GM18951 (cell line): Measurements from ENCODE around the gene RAET1E.

Experiments used
- POLR2A ChIP-seq: IDR thresholded peaks from 4 replicates; pipeline ENCODE4 v1.6.1; 2011; ENCODE audit warnings: mild to moderate bottlenecking; ENCODE audit not compliant: insufficient read length, insufficient read depth; ENCODE audit errors: extremely low read depth
- in situ Hi-C: fragments of 300-500 bp; cut with MboI; formaldehyde crosslinking; loops from one replicate; pipeline ENCODE4 v1.12.0; 2022; ENCODE audit warnings: low sequenced_read_pairs, mixed read lengths, inconsistent platforms; ENCODE audit not compliant: unreplicated experiment

The RAET1E gene

DNA sequence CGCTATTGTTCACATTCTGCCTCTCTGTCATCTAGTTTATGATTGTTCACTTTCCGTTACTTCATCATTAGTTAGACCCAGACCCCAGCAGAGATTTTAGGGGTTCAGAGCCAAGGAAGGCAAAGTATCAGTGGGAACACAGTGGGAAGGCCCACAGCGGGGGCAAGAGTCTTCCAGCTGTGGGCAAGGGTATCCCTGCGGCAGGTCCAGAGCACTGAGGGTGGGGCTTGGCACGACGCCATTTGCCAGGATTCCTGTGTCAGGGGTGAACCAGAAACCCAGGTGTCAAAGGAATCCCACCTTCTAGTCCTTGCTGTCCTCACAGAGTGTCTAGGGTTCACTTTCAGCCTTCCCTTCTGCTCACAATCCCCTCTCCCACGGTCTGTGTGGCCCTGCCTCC, 13.3 kb downstream of the RAET1E start:
- in situ Hi-C loops: no loop called here

DNA sequence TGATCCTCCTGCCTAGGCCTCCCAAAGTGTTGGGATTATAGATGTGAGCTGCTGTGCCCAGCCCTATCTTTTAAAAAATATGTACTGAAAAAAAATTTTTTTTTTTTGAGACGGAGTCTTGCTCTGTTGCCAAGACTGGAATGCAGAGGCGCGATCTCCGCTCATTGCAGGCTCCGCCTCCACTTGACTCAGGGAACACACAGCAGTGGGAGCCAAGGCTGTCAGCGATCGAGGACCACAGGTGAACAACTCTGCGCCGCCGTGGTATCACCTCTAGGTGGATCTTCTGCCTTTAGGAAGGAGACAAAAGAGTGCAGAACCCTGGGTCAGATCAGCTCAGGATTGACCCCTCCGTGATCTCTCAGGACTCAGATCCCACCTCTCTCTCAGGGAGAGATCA, 13.7 kb downstream of the RAET1E start:
- in situ Hi-C loops: no loop called here
- no peak for TF ChIP-seq POLR2A

More for the DNA sequence above, 13.3 kb downstream of the RAET1E start:
- TF ChIP-seq POLR2A: no peak

GRCh38 chr6:149881860-149882259, 16.1 kb downstream of the RAET1E start:
- no peak for TF ChIP-seq POLR2A
- in situ Hi-C loops: no loop called here

GRCh38 chr6:149881066-149881766, 16.7 kb downstream of the RAET1E start:
- in situ Hi-C loops: no loop called here
- TF ChIP-seq POLR2A: no peak

- no peak for TF ChIP-seq POLR2A
- in situ Hi-C loops: no loop called here
These were observed 20.3 kb downstream of the RAET1E start for GRCh38 chr6:149877659-149878058.

GRCh38 chr6:149876241-149876933, 21.5 kb downstream of the RAET1E start:
- in situ Hi-C loops: no loop called here
- TF ChIP-seq POLR2A: no peak

GRCh38 chr6:149872233-149872632, 25.7 kb downstream of the RAET1E start:
- in situ Hi-C loops: no loop called here
- no peak for TF ChIP-seq POLR2A

DNA sequence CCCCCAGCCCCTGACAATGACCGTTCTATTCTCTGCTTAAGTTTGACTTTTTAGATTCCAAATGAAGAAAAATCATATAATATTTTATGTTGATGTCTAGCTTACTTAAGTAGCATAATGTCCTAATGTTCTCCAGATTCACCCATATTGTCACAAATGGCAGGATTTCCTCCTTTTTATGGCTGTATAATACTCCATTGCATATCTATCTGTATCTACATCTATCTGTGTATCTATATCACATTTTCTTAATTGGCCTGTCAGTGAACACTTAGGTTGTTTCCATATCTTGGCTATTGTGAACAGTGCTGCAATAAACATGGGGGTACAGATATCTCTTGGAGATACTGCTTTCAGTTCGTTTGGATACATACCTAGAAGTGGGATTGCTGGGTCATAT, 26.7 kb downstream of the RAET1E start:
- no peak for TF ChIP-seq POLR2A
- in situ Hi-C loops: no loop called here

- no peak for TF ChIP-seq POLR2A
- in situ Hi-C loops: no loop called here
These were observed 28.5 kb downstream of the RAET1E start for GRCh38 chr6:149869275-149869892.

GRCh38 chr6:149867876-149868640, 29.9 kb downstream of the RAET1E start:
- TF ChIP-seq POLR2A: no peak
- in situ Hi-C loops: no loop called here

DNA sequence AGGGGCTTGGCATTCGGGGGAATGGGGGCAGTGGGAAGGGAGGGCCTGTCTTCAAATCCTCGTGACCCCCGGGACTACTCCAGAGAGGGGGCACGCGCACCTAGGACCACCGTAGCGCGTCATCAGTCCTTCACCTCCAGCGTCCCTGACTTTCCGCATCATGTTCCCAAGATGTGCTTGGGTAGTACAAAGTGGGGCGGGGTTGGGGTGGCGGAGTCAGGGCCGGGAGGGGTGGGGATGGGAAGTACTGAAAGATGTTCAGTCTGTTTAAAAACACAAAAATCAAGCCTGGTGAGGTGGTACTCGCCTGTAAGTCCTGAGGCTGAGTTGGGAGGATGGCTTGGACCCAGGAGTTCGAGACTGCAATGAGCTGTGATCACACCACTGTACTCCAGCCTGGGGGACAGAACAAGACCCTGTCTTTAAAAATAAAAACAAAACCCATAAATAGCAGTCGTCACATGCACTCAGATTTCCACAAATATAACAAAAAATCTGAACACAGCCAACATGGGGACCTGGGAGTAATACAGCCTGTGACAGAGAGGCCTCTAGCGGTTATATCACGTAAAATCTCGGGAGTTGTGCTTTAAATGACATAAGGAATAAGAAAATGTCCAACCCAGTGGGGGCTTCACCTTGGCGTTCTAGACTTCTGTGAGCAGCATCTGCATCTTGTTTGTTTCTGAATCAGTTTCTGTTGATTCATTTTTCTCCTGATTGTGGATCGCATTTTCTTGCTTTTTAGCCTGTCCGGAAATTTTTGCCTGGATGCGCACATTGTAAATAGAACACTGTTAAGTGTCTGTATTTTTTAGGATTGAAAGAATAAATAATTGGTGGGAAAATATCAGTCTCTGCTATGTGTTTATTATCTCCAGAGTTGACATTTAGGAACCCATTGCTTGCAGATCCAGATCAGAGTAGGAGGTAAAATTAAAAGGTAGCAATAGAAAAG, 33.1 kb downstream of the RAET1E start:
- no peak for TF ChIP-seq POLR2A
- in situ Hi-C loops: no loop called here

GRCh38 chr6:149863698-149864577, 34.0 kb downstream of the RAET1E start, which contains the start of gene LRP11:
Gene LRP11, minus strand, starts transcription at chr6:149864359. Its CDS starts 339 bp downstream, at chr6:149864020.
- TF ChIP-seq POLR2A: no peak
- in situ Hi-C loops: no loop called here
